Activated CD8-positive, alpha-beta memory T cell treated with anti-CD3 and anti-CD28 coated beads for 4 hours (primary cell): ENCODE results near the gene LENEP.

Source experiments
- DNase-seq, 2 donors: peaks; one replicate each; pipeline ENCODE4 v3.0.0-alpha.2; 2020; ENCODE audit warnings: low read depth in 2 of 2

LENEP gene

DNA sequence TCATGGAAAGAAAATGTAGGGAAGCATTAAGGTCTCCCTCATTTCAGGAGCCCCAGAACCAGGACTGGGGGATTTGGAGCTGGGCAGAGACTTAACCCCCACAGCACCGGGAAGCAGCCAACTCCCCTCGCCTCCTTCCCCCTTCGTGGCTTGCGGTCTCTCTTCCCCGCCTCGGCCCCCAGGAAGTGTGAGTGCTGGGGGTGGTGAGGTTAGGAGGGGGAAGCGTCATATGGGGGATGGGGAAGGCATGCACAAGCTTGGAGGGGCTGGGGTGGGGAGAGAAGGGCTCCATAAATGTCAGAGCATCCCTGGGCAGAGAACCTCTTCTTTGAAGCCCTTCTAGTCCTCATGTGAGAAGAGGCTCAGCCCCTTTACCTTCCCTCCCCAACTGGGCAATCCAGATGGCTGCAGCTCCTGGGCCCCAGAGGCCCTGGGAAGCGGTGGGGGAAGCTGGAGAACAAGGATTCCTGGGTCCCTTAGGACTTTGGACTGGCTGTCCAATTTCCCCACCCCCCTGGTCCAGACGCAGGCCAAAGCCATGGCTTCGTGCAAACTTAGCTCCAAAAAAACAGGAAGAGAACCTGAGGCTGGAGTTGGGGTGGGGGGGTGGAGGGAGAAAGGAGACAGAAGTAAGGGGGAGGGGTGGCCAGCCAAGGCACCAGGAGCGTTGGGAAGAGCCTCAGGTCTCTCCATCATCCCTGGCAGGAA is 17.0 kb downstream of the LENEP start:
- no peak for DNase-seq

DNA sequence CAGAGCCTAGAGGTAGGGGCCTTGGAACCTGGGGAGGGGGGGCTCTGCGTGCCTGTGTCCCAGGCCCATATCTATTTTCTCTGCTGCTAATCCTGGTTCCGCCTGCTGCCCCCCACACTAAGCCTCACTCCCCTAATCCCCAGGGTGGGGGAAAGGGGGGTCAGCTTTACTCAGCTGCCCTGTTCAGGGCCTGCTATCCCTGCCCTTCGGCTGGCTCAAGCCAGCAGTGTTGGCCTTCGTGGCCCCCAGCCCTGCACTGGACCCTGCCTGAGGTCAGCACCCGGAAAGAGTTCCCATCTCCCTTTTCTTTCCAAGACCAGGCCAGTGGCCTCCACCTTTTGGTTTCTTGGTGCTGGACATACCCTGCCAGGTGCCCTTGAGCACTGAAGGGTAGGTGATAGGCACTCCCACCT is 17.6 kb downstream of the LENEP start:
- DNase-seq = no peak

DNA sequence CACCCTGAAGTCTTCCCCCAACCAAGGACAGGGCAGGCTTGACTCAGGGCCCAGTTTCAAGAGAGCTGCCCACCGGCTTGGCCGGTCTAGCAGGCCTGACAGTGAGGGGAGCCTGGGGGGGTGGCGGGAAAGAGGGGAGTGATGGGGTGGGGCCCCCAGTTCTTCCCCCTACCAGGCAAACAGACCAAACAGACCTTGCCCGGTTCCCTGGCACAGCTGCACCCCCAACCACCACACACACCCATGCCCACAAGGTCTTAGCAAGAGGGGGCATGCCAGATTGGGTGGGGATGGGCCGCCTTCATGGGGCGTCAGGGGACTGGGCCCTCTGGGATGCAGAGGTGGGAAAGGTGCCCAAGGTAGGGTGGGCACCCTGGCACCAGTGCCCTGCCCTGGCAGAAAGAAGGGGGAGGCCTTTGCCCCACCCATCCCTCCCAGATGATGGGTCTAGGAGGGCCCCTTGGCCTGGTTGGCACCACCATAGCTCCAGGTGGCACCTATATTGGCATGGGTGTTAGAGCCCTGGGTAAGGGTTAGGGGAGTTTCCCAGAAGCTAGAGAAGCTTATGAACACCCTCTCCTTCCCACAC is 18.1 kb downstream of the LENEP start:
- no peak for DNase-seq

DNA sequence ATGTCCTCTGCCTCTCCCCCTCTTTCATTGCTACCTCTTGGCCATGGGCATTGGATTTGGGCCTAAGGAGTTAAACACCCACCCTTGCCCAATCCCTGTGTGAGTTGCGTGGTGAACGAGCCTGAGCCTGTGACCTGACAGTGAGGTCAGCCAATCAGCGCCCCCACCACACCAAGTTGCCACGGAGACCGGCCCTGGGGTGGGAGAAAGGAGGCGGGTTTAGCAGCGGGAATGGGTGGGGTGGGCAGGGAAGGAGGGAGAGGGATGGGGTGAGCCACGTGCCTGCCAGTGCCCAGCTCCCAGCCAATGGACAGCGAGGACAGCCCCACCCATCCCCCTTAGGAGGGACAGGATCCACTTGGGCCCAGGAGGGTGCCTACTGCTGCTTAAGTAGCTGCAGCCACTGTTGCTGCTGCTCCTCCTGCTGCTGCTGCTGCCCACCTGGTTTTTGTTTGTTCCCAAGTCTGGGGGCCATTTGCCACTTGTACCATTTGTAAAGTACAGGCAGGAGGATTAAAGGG is 18.7 kb downstream of the LENEP start:
- DNase-seq = no peak

DNA sequence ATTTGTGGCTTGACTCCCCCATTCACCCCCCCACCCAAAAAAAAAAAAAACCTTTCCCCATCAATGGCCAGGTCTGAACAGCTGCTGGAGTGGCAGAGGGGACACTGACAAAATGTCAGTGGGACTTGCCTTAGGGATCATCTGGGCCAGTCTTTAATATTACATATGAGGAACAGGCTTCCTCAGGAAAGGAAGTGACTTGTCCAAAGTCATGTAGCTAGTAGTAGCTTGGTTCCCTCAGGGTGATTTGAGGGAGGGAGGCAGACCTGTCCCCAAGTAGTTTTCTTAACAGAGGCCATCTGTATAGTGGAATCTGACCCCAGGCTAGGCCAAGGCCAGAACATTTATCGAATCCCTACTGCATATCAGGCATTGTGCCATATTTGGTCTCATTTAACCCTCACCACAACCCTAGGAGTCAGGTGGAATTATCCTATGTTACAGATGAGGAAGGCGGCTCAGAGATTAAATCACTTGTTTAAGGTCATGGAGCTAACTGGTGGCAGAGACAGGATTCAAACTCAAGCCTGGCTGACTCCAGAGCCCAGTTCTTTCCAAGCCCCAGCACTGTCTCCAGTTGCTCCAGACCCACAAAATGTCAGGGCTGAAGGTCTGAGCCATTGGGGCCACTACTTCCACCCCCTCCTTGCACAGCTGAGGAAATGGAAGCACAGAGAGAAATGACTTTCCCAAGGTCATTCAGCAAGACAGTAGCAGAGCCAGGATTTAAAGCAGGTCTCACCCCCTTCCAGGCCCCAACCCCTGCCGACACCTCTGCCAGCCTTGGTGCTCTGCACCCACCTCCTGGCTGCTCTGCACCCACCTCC is 19.6 kb downstream of the LENEP start:
- DNase-seq = no peak

DNA sequence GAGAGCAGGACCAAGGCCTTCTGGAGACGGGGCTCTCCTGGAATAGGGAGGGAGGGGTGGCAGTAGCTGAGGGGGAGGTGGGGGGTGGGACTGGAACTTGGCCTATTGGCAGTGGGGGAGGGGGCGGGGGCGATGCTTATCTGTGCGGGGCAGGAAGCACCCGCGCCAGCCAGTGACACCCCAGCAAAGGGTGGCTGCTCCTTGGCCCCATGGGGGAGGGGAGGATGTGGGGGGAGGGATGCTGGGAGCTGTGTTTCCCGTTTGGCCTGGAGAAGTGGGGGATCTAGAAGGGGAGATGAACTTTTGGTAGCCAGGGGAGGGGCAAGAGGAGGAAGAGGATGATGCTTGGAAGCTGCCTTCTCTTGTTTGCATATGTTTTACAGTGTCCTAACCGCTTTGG is 20.2 kb downstream of the LENEP start:
- no peak for DNase-seq

DNA sequence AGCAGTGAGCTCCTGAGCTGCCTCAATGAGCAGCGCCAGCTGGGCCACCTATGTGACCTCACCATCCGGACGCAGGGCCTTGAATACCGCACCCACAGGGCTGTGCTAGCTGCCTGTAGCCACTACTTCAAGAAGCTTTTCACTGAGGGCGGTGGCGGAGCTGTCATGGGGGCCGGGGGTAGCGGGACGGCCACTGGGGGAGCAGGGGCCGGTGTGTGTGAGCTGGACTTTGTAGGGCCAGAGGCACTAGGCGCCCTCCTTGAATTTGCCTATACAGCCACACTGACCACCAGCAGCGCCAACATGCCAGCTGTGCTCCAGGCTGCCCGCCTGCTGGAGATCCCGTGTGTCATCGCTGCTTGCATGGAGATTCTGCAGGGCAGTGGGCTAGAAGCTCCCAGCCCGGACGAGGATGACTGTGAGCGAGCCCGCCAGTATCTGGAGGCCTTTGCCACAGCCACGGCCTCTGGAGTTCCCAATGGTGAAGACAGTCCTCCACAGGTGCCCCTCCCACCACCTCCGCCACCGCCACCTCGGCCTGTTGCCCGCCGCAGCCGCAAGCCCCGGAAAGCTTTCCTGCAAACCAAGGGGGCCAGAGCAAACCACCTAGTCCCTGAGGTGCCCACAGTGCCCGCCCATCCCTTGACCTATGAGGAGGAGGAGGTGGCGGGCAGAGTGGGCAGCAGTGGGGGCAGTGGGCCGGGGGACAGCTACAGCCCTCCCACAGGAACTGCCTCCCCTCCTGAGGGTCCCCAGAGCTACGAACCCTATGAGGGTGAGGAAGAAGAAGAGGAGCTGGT is 21.5 kb downstream of the LENEP start:
- no peak for DNase-seq

DNA sequence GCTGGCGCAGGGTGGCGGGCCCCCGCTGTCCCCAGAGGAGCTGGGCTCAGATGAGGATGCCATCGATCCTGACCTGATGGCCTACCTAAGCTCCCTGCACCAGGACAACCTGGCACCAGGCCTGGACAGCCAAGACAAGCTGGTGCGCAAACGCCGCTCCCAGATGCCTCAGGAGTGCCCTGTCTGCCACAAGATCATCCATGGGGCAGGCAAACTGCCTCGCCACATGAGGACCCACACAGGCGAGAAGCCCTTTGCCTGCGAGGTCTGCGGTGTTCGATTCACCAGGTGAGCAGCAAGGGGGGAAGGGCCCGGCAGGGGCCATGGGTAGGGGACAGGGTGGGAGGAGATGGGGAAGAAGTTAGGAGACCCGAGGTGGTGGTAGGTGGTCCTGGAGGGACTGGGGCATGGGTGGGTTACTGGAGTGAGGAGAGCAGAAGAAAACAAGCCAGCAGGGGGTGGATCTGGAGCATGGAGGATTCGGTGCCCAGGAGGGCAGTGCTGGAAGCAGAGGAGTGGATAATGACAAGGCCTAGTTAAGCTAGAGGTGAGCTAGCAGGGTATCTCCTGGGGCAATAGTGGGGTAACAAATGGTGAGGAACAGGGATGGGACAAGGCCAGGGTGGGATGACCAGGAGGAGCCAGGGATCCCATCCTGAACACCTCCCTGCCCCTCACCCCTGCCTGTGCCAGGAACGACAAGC is 22.3 kb downstream of the LENEP start:
- no peak for DNase-seq

DNA sequence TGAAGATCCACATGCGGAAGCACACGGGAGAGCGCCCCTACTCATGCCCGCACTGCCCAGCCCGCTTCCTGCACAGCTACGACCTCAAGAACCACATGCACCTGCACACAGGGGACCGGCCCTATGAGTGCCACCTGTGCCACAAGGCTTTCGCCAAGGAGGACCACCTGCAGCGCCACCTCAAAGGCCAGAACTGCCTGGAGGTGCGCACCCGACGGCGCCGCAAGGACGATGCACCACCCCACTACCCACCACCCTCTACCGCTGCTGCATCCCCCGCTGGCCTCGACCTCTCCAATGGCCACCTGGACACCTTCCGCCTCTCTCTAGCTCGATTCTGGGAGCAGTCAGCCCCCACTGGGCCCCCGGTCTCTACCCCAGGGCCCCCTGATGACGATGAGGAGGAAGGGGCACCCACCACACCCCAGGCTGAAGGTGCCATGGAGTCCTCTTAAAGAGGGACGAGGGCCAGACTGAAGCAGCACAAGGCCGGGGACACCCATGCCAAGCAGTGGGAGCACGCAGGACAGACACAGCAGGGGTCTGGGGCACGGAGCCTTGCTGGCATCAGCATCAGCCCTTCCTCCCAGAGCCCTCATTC is 22.9 kb downstream of the LENEP start:
- no peak for DNase-seq

DNA sequence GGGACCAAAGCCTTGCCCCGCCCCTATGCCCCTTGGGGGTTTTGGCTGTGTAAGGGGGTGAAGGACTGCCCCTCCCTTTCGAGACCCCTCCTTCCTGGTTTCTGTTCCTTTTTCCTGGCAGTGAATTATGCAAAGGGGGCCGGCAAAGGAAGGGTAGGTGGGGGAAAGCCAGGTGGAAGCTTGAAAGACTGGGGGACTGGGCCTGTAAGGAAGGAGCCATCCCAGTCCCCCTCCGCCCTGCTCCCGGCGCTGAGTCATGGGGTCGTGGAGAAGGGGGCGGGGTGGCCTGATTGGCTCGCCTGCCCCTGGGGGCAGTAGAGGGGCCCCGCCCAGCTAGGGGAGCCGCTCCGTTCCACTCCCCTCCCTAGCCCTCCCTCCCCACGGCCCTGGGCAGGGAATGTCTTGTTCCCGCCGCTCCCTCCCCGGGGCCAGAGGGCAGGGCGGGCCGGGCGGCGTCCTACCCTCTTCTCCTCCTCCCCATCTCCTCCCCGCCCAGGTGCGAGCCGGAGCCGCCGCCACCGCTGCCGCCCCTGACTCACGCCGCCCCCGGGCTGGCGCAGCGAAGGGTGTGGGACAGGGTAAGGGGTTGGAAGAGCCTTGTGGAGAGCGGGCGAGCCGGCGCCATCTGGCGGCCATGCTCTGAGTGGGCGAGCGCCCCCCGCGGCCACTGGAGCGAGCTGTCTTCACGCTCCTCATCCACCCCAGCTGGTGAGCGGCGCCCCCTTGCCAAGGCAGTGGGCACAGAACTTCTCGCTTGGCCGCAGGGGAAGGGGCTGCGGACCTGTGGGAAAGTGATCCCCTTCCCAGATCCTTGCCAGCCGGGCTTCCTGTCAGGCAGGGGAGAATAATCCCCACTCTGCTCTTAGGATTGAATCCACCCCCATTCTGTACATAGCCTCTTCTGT is 23.9 kb downstream of the LENEP start:
- peak; percentile 84 for DNase-seq

DNA sequence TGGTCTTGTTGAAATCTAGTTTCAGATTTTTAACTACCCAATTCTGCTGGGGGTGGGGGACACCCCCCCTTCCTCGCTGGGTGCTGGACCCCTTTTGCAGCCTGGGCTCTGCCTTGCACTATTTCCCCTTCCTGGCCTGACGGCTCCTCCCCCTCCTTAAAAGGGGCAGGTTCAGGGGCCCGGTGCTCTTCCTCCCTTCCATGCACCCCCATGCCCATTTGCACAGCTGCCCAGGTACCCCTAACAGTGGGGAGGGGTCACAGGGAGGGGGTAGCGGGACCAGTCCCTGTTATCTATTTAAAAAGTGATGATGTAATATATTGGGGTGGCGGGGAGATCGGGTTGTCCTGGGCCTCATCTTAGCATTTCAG is 24.5 kb downstream of the LENEP start:
- DNase-seq = no peak

DNA sequence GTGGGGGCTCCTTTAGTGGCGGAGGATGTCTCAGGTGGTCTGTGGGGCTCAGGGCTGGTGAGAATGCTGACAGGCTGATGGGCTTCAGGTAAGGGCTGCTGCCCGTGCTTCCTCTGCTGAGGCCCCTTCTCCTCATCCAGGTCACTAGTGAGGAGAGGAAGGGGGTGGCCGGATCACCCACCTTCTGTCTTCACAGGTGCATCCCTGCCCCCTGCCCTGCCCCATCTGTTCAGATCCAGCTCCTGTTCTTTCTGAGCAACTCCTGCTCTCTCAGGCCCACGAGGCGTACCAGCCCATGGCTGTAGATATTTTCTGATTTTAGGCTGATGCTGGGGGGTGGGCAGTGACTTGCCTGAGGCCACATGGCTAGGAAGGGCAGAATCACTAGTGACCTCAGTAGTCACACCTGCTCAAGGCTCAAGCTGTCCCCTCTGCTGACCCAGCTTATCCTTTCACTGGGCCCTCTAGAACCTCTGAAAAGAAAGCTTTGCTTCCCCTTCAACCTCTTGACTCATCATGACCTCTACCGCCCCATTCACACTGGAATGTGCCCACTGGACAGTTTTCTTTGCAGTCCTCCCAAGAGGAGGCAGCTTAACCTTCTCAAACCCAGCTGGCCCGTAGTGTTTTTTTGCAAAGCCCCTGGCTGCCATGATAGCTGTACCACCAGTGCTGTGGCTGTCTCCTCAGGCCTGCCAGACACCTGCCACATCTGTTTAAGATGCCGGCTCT is 25.4 kb downstream of the LENEP start:
- DNase-seq = no peak

DNA sequence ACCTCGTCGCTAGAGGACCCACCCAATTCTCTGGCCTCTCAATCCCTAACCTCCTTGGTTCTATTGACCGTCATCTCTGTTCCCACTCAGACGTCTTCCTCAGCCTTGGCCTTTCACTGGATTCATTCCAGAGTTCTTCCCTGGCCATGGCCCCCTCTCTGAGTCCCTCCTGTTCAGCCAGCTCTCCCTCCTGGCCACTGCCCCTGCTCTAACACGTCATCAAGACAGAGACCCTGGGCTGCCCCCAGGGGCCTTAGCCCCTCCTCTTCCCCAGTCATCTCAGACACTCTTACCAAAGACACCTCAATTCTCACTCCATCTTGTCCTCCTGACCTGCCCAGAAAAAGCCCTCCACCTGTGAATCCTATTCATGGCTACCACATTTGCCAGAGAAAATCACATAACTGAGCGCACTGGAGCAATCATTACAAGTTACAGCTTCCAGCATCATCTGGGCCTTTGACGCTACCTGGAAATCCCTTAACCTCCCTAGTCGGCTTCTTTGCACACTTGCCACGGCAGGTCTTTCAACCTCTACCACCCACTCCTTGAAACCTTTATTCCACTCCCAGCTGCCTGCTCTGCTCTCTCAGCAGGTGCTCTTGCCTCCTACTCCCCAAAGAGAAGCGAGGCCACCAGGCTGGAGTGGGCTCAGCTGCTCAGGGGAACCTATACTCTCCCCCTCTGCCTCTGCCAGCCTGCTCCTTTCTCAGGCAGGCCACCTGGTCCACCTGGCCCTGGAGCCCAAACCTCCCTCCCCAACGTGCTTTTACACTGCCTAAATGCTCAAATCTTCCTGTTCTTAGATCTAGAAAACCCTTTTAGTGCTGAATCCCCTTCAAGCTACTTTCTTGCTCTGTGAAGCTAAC is 26.2 kb downstream of the LENEP start:
- no peak for DNase-seq

DNA sequence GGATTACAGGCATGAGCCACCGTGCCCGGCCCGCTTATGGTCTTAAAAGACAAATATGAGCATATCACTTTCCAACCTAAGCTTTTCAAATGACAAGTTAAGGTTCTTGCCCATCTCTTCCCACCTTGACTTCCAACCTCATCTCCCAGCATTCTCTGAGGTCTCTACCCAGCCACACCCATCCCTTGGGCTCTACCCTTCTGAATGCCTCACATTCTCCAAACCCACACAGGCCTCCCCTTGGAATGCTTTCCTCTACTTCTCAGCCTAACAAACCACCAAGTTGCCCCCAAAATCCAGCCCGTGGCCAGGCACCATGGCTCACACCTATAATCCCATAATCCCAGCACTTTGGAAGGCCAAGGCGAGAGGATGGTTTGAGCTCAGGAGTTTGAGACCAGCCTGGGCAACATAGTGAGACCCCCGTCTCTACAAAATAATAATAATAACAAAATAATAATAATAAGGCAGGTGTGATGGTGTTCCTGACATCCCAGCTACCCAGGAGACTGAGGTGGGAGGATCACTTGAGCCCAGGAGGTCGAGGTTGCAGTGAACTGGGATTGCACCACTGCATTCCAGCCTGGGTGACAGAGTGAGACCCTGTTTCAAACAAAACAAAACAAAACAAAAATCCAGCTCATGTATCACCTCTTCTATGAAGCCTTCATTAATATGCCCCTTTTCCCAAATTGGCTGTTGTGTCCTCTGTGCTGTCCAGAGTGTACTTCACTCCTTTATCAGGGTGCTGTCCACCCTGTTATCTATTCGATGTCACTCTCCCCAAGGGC is 28.9 kb downstream of the LENEP start:
- DNase-seq = no peak

DNA sequence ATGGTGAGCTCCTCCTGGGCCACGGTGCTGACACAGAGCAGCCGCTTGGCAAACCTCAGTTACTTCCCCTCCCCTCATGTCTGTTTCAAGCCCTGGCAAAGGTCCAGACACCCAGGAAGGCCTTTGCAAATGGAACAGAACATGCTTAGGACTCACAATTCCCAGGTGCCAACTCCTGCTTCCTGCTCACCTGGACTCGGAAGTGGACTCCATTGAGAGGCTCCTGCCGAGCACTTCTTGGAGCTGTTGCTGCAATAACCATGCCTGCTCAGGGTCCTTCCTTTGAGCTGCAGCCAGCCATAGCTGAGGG is 29.5 kb downstream of the LENEP start:
- no peak for DNase-seq

DNA sequence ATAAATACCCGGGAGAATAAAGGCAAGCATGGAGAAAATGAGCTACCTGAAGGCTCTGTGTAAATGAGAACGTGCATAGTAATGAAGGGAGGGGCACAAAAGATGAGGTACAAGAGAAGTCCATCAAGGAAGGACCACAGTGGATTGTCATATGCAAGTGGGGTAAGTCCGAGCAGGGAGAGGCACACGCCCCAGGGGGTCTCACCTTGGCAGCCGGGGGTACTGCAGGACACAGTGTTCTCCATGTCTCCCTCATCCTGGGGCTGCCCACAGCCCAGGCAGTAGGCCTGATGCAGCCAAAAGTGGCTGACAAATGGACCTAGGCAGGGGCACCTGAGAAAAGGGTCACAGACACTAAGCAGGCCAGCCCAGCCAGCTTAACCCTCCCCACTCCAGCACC is 30.2 kb downstream of the LENEP start:
- no peak for DNase-seq

DNA sequence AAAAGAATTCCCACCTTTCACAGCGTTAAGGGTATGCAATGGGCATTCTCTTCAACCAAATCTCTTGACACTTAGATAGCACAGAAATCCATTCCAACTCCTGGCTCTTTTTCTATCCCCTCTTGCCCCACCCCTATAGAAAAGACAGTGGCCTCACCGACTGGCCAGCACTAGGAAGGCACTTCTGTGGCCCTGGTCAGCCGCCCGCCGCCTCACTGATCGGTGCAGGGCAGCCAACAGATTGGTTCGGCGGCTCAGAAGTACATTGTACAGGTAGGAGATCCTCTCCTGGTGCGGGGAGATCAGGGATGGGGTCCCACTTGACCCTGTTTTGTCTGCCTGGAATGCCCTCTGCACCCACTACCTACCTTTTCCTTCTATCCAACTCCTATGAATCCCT is 30.9 kb downstream of the LENEP start:
- no peak for DNase-seq

DNA sequence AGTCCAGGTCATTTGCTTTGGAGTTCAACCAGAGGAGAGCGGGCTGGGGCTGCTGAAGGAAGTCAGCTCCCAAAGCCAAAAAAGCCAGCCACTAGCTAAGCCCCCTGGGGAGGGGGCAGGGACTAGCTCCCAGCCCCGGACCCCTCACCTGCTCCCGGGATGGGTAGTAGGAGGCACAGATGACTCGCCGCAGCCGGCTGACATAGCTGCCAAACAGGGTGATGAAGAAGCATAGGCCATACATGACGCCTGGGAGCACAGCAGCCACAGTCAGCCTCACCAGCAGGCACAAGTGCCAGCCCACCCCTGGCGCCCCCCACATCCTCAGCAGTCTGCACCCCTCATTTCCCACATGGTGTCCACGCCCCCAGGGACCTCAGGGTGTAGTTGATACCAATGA is 32.8 kb downstream of the LENEP start:
- DNase-seq = no peak
